Testis (tissue), 2 donors: ENCODE results near the gene TBC1D32.

Experiments
- CTCF ChIP-seq, 3 experiments: fragments of 450-650 bp in 2 of 3; fragments of 200-600 bp in 1 of 3; sonication (generic) in 1 of 3; IDR thresholded peaks; one replicate each; pipeline ENCODE4 v1.5.1; 2016 to 2019; ENCODE audit warnings: antibody characterized with exemption in 3 of 3, mild to moderate bottlenecking in 2 of 3, moderate library complexity in 1 of 3
- POLR2A ChIP-seq: fragments of 450-650 bp; IDR thresholded peaks from one replicate; pipeline ENCODE4 v1.6.1; 2017; ENCODE audit warnings: antibody characterized with exemption, mild to moderate bottlenecking, moderate library complexity

GRCh38 chr6:121305957-121306607, 28.2 kb downstream of the TBC1D32 start:
- TF ChIP-seq POLR2A (no peak), CTCF (IDR thresholded peaks at IDR 0.05) (no peak)
